ENCODE measurements around the gene PTS.

PTS gene

GRCh38 chr11:112221274-112221835, 4.9 kb upstream of the PTS start:
- no peak for DNase-seq (ENCODE audit: low read depth)

- DNase-seq (ENCODE audit: low read depth) = no peak
Measured at GRCh38 chr11:112222303-112222702, 3.9 kb upstream of the PTS start.

- DNase-seq (ENCODE audit: low read depth) = no peak
Measured at GRCh38 chr11:112223121-112223520, 3.1 kb upstream of the PTS start.

GRCh38 chr11:112223754-112224532, 2.3 kb upstream of the PTS start:
- no peak for DNase-seq (ENCODE audit: low read depth)

GRCh38 chr11:112225753-112226061, 521 bp upstream of the PTS start:
- no peak for DNase-seq (ENCODE audit: low read depth)

GRCh38 chr11:112226831-112227401, 688 bp downstream of the PTS start:
- DNase-seq (ENCODE audit: low read depth) = no peak

- no peak for DNase-seq (ENCODE audit: low read depth)
Measured at GRCh38 chr11:112227471-112227870, 1.2 kb downstream of the PTS start.

- DNase-seq (ENCODE audit: low read depth) = no peak
Measured at GRCh38 chr11:112228706-112229105, 2.5 kb downstream of the PTS start.

GRCh38 chr11:112229159-112229558, 2.9 kb downstream of the PTS start:
- no peak for DNase-seq (ENCODE audit: low read depth)

- DNase-seq (ENCODE audit: low read depth) = no peak
Measured at GRCh38 chr11:112229746-112230433, 3.7 kb downstream of the PTS start.

- no peak for DNase-seq (ENCODE audit: low read depth)
Measured at GRCh38 chr11:112231952-112232351, 5.7 kb downstream of the PTS start.

GRCh38 chr11:112235750-112236390, 9.6 kb downstream of the PTS start:
- DNase-seq (ENCODE audit: low read depth) = no peak

GRCh38 chr11:112237451-112237850, 11.2 kb downstream of the PTS start:
- DNase-seq (ENCODE audit: low read depth) = no peak

- no peak for DNase-seq (ENCODE audit: low read depth)
Measured at GRCh38 chr11:112238041-112238440, 11.8 kb downstream of the PTS start.

GRCh38 chr11:112241486-112241885, 15.3 kb downstream of the PTS start:
- no peak for DNase-seq (ENCODE audit: low read depth)

- DNase-seq (ENCODE audit: low read depth) = no peak
Measured at GRCh38 chr11:112247201-112247600, 21.0 kb downstream of the PTS start.

GRCh38 chr11:112248201-112248600, 22.0 kb downstream of the PTS start:
- DNase-seq (ENCODE audit: low read depth) = no peak

GRCh38 chr11:112249871-112250610, 23.8 kb downstream of the PTS start:
- no peak for DNase-seq (ENCODE audit: low read depth)

GRCh38 chr11:112253605-112254242, 27.5 kb downstream of the PTS start:
- no peak for DNase-seq (ENCODE audit: low read depth)

GRCh38 chr11:112255067-112255720, 29.0 kb downstream of the PTS start:
- DNase-seq (ENCODE audit: low read depth) = no peak

GRCh38 chr11:112260490-112260889, 34.3 kb downstream of the PTS start, which contains the start of gene PLET1:
PLET1 (minus strand) TSS chr11:112260860; CDS start chr11:112260589, 271 bp downstream.
- DNase-seq (ENCODE audit: low read depth) = no peak
